ENCODE data around the gene ZNF213.

The ZNF213 gene

DNA sequence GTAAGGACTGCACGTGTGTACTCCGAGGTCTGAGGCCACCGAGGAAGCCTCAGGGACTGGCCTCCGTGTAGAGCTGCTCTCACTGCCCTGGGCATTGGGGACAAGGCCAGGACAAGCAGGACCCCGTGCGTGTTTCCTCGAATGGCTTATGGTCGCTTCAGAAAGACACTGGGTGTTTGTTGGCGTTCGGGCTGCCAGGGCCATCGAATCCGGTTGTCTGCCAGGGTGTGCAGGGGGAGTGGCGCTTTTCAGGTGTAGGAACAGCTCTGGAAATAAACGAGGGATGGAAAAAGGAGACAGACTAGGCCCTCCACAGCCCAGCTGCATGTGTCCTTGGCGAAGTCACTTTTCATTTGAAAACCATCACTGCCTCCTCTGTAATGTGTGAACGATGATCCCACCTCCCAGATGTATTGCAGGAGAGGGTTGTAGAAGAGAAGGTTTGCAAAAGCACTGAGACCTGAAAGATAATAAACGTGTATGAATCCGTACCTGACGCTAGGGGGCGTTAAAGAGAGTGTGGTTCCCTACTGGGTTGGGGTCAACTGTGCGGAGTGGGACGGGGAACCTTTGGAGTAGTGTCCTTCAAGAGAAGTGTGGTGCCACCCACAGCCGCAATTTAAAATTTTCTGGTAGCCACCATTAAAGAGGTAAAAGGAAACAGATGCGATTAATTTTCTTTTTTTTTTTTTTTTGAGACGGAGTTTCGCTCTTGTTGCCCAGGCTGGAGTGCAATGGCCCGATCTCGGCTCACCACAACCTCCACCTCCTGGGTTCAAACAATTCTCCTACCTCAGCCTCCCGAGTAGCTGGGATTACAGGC, 33.6 kb upstream of the ZNF213 start:
- DNase-seq (ENCODE audit: low spot score) = peak; percentile 72

DNA sequence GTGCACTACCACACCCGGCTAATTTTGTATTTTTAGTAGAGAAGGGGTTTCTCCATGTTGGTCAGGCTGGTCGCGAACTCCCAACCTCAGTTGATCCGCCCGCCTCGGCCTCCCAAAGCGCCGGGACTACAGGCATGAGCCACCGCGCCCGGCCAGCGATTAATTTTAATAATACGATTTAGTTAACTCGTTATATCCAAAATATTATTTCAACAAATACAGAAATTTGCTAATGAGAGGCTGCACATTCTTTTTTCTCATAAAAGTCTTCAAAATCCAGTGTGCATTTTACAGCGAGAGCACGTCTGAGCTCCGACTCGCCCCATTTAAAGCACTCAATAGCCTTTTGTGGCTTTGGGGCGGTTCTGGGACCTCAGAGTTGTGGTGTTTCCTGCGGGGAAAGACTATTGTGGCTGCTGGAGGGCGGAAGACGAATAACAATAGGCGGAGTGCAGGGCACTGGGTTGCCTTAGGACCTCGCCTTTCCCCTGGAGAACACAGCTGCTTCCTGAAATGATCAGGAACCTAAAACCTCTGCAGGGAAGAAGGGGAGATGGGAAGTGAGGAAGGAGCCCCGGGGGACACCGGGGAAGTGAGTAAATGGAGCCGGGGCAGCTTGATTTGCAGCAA, 32.9 kb upstream of the ZNF213 start:
- no peak for DNase-seq (ENCODE audit: low spot score)

DNA sequence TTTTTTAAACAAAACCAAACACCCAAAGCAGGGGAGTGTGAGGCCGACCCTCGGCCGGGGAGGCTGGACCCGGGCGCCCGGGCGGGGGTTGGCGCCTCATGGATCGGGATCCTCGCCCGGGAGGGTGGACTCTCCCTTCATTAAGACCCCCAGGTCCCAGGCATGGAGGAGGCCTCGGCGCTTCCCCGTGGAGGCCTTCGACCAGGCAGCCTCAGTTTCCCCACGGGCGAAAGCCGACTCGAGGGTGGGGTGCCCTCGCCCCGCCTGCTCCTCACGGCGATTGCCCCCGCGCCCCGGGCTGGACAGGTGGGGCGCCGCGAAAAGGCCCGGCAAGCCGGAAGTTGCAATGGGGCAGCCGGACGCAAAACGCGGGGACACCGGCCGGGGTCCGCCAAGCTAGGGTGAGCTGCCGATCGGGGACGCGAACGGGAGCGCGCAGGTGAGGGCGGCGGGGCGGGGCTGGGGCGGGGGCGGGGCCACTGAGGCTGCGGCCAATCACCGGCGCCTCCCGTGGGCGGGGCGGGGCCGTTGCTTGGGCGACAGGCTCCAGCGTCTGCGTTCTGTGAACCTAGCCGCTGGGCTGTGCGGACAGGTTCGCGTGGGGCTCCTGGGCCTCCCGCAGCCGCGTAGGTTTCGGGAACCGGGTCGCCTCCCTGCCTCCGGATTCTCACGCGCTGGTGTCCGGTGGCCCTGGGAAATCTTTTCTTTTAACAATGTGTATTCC, 28.5 kb upstream of the ZNF213 start:
- peak; percentile 90 for DNase-seq (ENCODE audit: low spot score)

GRCh38 chr16:3112058-3112880, 22.6 kb upstream of the ZNF213 start, which contains the start of gene ZNF205:
Gene ZNF205, plus strand, starts transcription at chr16:3112586. Its CDS starts 845 bp downstream, at chr16:3113431.
- no peak for DNase-seq (ENCODE audit: low spot score)

DNA sequence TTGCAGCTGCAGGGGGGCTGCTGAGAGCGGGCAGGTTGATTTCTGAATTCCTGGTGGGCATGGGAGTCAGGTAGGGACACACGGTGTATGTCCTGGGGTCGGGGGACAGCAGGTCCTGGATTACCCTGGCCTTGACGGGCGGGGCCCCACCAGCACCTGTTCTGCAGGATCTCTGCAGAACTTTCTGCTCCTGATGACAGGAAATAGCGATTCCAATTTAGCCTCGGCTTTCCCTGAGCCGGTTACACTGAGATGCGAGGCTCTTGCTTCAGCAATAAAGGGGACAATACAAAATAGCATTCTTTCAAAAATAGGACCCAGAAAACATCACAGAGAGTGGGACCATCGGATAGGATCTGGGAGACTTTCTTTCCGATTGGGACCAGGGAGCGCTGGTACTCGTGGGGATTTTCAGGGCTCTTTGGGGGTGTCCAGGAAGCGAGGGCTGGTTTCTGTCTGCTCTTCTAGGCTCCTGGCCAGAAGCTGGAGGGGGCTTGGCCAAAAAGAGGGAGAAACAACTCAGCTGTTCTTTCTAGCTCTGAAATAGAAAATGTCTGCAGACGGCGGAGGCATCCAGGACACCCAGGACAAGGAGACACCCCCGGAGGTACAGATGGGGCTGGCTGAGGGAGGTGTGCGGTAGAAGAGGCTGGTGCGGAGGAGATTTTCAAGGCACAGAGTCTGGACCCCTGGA, 21.8 kb upstream of the ZNF213 start:
- DNase-seq (ENCODE audit: low spot score) = no peak

DNA sequence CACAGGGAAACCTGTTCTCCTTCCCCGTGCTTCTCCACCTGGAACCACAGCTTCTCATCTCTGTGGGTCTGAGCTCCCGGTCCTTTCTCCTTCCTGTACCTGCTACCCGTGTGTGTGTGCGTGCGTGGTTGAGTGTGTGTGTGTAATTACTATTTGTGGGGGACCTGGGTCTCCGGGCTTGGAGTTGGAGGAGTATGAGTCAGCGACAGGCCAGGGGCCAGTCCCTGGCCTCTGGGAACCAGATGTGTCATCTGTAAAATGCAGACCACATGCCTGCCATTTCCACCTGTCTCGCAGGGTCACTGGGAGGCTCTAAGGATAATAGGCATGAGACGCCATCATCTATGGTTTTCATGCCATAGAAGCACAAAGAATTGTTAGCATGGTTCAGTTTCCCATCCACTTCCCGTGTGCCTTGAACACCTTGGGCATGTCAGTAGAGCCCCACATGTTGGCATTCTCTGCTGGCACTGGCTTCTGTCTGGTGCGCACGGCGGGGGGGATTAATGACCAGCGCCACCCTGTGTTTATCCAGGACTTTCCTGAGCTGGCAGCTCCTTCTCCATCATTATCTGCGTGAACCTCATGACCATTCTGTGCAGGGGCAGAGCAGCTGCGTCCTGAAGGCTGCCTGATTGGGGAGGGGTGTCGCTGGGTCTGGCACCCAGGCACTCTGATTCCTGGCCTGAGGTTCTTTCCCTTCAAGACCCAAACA, 20.9 kb upstream of the ZNF213 start:
- DNase-seq (ENCODE audit: low spot score) = no peak

GRCh38 chr16:3115003-3115402, 19.8 kb upstream of the ZNF213 start:
- DNase-seq (ENCODE audit: low spot score) = no peak

- no peak for DNase-seq (ENCODE audit: low spot score)
These were observed 19.3 kb upstream of the ZNF213 start for GRCh38 chr16:3115561-3115960.

DNA sequence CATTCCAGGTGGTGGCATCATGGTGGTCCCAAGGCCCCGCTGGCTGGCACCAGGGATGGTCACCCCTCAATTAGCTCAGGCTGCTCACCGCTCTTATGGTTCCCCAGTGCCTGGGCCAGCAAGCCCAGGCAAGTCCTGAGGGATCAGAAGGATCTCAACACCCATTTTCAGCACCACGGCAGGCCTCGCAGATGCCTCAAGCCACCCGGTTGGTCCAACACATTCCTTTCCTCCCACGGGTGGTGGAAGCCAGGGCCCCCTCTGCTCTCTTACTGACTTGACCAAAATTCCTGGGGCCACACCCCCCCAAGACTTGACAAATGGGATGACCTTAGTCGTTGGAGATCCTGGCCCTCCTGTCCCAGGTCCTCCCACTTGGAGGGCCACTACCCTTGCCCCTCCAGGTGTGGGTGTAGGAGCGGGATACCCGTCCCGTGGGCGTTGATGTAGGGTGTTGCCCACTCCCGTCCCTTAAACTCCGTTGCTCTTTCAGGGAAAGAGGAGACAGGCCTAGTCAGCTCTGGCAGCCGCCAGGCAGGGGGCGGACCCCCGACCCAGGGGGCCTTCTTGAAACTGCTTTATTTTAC, 16.5 kb upstream of the ZNF213 start:
- DNase-seq (ENCODE audit: low spot score) = no peak

DNA sequence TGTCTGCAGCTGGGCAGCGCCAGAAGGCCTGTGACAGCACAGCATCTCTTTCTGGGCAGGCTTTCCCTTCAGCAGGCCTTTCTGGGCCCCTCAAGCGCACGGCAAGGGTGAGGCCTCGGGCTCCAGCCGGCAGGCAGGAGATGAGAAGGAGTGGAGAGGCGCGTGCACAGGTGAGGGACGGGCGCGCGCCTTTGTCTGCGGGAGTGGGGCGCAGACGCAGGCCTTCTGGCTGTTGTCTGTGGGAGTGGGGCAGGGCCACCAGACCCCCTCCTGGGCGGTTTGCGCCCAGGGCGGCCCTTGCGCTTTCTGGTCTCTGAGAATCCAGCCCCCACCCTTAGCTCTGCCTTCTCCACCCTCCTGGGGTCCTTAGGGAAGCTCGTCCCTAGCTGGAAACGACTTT, 16.0 kb upstream of the ZNF213 start:
- no peak for DNase-seq (ENCODE audit: low spot score)

DNA sequence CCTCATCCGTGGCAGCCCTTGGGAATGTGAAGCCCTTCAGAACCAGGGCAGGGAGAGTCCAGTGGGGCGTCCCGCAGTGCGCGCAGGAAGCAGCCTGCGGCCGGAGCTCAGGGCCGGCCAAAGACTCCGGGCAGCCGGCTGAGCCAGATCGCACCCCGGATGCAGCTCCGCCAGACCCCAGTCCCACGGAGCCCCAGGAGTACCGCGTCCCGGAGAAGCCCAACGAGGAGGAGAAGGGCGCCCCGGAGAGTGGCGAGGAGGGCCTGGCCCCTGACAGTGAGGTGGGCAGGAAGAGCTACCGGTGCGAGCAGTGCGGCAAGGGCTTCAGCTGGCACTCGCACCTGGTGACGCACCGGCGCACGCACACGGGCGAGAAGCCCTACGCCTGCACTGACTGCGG, 15.5 kb upstream of the ZNF213 start:
- DNase-seq (ENCODE audit: low spot score) = no peak

GRCh38 chr16:3119701-3120408, 15.0 kb upstream of the ZNF213 start:
- DNase-seq (ENCODE audit: low spot score) = no peak

DNA sequence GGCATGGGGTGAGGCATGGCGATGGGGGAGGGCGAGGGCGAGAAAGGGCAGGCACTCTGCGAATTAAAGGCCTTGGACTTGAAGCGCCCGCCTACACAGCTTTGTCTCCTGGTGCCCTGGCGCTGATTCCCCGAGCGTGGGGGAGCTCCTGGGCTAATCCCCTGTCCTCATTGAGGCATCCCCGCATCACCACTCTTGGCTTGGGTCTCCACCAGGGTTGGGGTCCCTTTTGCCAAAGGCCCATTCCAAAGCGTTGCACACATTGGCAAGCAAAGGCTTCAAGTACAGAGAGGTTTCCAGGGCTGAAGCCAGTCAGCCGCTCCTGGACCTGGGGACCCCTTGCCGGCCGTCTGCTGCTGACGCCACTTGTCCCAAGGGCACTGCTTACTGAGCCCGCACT, 14.4 kb upstream of the ZNF213 start:
- DNase-seq (ENCODE audit: low spot score) = no peak

DNA sequence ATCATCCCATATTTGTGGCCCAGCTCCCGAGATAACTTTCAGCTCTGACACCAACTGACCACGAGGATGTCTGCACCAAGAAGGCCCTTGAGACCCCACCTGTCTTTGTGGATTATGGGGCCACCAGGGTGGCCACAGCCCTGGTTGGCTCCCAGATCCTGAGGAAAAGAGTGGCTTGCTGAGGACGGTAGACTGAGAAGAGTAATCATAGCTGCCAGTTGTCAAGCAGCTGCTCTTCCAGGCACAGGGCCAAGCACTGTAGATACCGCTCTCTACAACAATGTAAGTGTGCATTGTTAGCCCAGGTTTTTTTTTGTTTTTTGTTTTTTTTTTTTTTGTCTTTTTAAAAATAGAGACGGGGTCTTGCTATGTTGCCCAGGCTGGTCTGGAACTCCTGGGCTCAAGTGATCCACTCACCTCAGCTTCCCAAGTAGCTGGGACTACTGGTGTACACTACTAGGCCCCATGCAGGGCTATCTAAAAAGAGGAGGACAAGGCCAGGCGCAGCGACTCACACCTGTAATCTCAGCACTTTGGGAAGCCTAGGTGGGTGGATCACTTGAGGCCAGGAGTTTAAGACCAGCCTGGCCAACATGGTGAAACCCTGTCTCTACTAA, 12.9 kb upstream of the ZNF213 start:
- DNase-seq (ENCODE audit: low spot score) = no peak

GRCh38 chr16:3122926-3123570, 11.8 kb upstream of the ZNF213 start:
- DNase-seq (ENCODE audit: low spot score) = no peak

DNA sequence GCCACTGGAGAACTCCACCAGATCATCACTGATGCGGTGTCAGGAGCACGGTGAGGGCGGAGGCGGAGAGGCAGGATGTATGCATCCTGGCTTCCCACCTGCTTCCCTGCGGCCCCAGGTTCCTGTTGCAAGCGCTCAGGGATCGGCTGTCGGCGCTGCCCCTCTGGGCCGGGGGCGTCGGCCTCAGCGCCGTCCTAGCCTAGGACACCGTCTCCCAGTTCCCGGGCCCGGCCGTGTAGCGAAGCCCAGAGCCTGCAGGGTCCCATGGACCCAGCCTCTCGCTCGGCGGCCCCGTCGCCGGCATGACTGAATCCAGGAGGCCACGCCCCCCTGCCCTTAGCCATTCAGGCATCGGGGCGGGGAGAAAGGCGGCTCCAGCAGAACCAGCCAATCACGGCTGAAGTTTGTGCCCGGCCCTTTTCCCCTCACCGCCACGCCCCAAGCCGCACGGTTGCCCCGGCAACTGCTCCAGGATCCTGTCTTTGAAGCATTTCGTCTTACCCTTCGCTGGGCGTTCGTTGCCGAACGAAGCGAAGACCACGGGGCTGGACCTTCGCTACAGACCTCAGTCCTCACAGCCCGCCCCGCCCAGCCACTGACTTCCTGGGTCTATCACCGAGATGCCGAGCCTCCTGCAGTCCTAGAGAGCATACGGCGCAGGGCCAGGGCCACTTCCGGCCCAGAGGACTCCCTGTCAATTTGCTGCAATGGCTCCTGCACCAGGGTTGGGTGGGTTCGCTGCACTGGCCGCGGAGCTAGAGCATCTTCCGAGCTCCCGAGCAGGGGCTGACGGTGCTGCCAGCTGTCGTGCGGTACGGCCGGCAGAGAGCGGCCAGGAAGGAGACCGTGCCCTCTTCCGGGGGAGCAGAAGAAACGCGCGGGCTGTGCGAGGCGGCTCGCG, 10.6 kb upstream of the ZNF213 start:
- DNase-seq (ENCODE audit: low spot score) = peak; percentile 98

DNA sequence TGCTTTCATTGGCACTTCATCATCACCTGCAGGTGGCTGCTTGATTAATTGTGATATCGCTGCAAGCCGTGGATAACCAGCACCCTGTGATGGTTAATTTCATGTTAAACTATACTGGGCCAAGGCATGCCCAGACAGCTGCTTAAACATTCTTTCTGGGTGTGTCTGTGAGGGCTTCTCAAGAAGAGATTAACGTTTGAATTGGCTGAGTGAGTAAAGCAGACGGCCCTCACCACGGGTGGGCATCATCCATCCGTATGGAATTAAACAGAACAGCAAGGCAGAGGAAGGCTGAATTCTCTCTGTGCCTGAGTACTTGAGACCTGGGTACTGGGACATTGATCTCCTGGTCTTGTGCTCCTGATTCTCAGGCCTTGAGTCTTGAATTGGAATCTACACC, 7.1 kb upstream of the ZNF213 start:
- DNase-seq (ENCODE audit: low spot score) = no peak
